A549 (cell line): Measurements from ENCODE around the gene RARG. TPM values are rescaled to one million over a fixed set of nuclear protein-coding genes. Genes with fewer than 3 reads are reported as not detected.

Experiments used
- ATAC-seq, 2 experiments: fragments of 200-7000 bp in 1 of 2; fragments of >200 bp in 1 of 2; cut with Nextera tagmentation in 1 of 2; cut with Tn5 transposase in 1 of 2; 3 replicates each; pipeline versions ENCODE4 v1.8.0 to v1.9.1; 2018 to 2020; ENCODE audit warnings: mild to moderate bottlenecking in 1 of 2, moderate library complexity in 1 of 2
- CTCF ChIA-PET: fragments of 300-600 bp; sonication (Branson Sonifier 250); formaldehyde crosslinking; extraction: SDS; loops from one replicate; lab custom pipeline; 2021; ENCODE audit warnings: antibody characterized with exemption, inconsistent platforms; lab: Yijun Ruan, JAX
- POLR2A ChIA-PET: fragments of 350-600 bp; formaldehyde crosslinking; extraction: SDS; loops from one replicate; lab custom pipeline; 2021; ENCODE audit warnings: antibody characterized with exemption, inconsistent platforms; lab: Yijun Ruan, JAX
- DNase-seq, 2 experiments: peaks; one replicate each; pipeline versions ENCODE4 v3.0.0 to v3.0.0-alpha.2; 2011 to 2016; ENCODE audit warnings: low read depth in 1 of 2, low spot score in 1 of 2
- FAIRE-seq: peaks from 2 replicates; lab custom pipeline; 2011; peaks lifted over from hg19 to GRCh38; lab: Jason Lieb, UNC
- H3K27ac ChIP-seq, 2 experiments: fragments of >200 bp; sonication (Bioruptor Twin); formaldehyde crosslinking; 3 replicates each; pipeline ENCODE4 v1.5.1; 2016 to 2017
- H3K4me1 ChIP-seq: fragments of >200 bp; sonication (Bioruptor Twin); formaldehyde crosslinking; 3 replicates; pipeline ENCODE4 v1.6.1; 2016
- H3K4me2 ChIP-seq: fragments of >200 bp; sonication (Bioruptor Twin); formaldehyde crosslinking; 3 replicates; pipeline ENCODE4 v1.6.1; 2016
- H3K4me3 ChIP-seq: fragments of >200 bp; sonication (Bioruptor Twin); formaldehyde crosslinking; 3 replicates; pipeline ENCODE4 v1.5.1; 2016
- H3K9me3 ChIP-seq: fragments of >200 bp; sonication (Bioruptor Twin); formaldehyde crosslinking; 3 replicates; pipeline ENCODE4 v1.6.1; 2016
- BHLHE40 ChIP-seq: IDR thresholded peaks from 2 replicates; pipeline ENCODE4 v1.6.1; 2012; ENCODE audit warnings: low read depth, low read length, inconsistent platforms
- CBX2 ChIP-seq: fragments of 200-600 bp; sonication (generic); IDR thresholded peaks from 2 replicates; pipeline ENCODE4 v1.6.1; 2016; ENCODE audit warnings: low read depth, mild to moderate bottlenecking, borderline replicate concordance
- CBX8 ChIP-seq: fragments of 200-600 bp; sonication (generic); IDR thresholded peaks from 2 replicates; pipeline ENCODE4 v1.6.1; 2016
- CHD2 ChIP-seq: fragments of 150-350 bp; IDR thresholded peaks from 2 replicates; pipeline ENCODE4 v1.6.1; 2014; ENCODE audit warnings: low read length; ENCODE audit not compliant: partially characterized antibody
- CTCF ChIP-seq: fragments of >200 bp; sonication (Bioruptor Twin); formaldehyde crosslinking; IDR thresholded peaks from 3 replicates; pipeline ENCODE4 v1.5.1; 2016
- ELK1 ChIP-seq: fragments of 150-350 bp; IDR thresholded peaks from 2 replicates; pipeline ENCODE4 v1.6.1; 2014; ENCODE audit warnings: low read depth, mild to moderate bottlenecking, low read length
- EP300 ChIP-seq, 2 experiments: fragments of >200 bp; sonication (Bioruptor Twin); formaldehyde crosslinking; IDR thresholded peaks; 2 replicates in 1 of 2; 3 replicates in 1 of 2; pipeline ENCODE4 v1.6.1; 2016 to 2017
- HES2 ChIP-seq: fragments of >200 bp; sonication (Bioruptor Twin); formaldehyde crosslinking; IDR thresholded peaks from 2 replicates; pipeline ENCODE4 v1.6.1; 2016
- JUNB ChIP-seq: fragments of >200 bp; sonication (Bioruptor Twin); formaldehyde crosslinking; IDR thresholded peaks from 2 replicates; pipeline ENCODE4 v1.6.1; 2016
- NR3C1 ChIP-seq: fragments of >200 bp; sonication (Bioruptor Twin); formaldehyde crosslinking; IDR thresholded peaks from 3 replicates; pipeline ENCODE4 v1.6.1; 2017
- POLR2AphosphoS2 ChIP-seq: conservative IDR thresholded peaks from 2 replicates; pipeline ENCODE4 v1.6.1; 2012; ENCODE audit warnings: low read length, improper control_type of control experiment, inconsistent platforms
- RARB ChIP-seq: fragments of 250-450 bp; sonication (Bioruptor Pico); IDR thresholded peaks from 2 replicates; pipeline ENCODE4 v1.8.0; 2021; ENCODE audit warnings: mild to moderate bottlenecking, moderate library complexity
- REST ChIP-seq: fragments of 200-600 bp; sonication (generic); IDR thresholded peaks from 2 replicates; pipeline ENCODE4 v1.6.1; 2016; ENCODE audit warnings: antibody characterized with exemption, mild to moderate bottlenecking, moderate library complexity
- RFX5 ChIP-seq: fragments of 450-650 bp; IDR thresholded peaks from 2 replicates; pipeline ENCODE4 v1.7.1; 2014; ENCODE audit warnings: antibody characterized with exemption, mild to moderate bottlenecking, moderate library complexity
- SREBF2 ChIP-seq: fragments of 450-650 bp; IDR thresholded peaks from 2 replicates; pipeline ENCODE4 v1.6.1; 2014; ENCODE audit warnings: mild to moderate bottlenecking, moderate library complexity
- ZSCAN20 ChIP-seq: fragments of 250-450 bp; sonication (Bioruptor Pico); IDR thresholded peaks from 2 replicates; pipeline ENCODE4 v1.8.0; 2022; ENCODE audit warnings: mild to moderate bottlenecking, moderate library complexity
- WGBS: methylation state at CpG from one replicate; pipeline ENCODE4 v1.1.6; 2017; ENCODE audit errors: missing lambda C conversion rate; 5-methylcytosine and 5-hydroxymethylcytosine counted together
- polyA plus RNA-seq, 4 experiments: library from polyadenylated mRNA; depleted of rRNA in 3 of 4; stranded (reverse); fragments of >200 nt; fragmentation: RNase III in 1 of 4; extraction: RNeasy Plus Mini Kit Qiagen cat#74134 plus additional on column Dnase treatment in 1 of 4; gene quantifications; 2 replicates in 3 of 4; 3 replicates in 1 of 4; pipeline ENCODE4 v1.2.3, GENCODE V29; 2011 to 2017
- TF ChIP-seq, protein P1 (sequence below): IDR thresholded peaks from 2 replicates; pipeline ENCODE4 v1.6.1; 2012
- TF ChIP-seq, protein P2 (sequence below): IDR thresholded peaks from 2 replicates; pipeline ENCODE4 v1.6.1; 2012

The RARG gene
- polyA plus RNA-seq, 2 of the 4 experiments (the other 2 are of a cell fraction): 15.6 to 17.2 TPM

- TF ChIP-seq ELK1: no peak
Observed at GRCh38 chr12:53197011-53197640, 34.9 kb downstream of the RARG start (continued).

DNA sequence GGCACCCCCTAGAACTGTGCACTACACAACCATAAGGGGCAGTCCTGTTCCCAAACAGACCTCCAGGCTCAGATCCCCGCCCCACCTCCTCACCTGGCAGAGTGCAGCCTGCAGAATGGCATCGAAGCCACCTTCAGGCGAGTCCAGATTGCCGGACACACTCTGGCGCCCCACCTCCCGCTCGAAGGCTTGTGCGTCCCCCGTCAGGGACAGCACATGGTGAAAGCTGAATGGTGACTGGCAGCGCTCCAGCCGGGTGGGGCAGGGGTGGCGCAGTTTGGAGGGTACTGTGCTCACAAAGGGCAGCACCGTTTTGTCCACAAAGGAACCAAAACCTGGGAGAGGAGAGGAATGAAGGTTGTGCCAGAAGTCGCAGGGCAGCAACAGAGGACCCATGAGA lies 35.5 kb downstream of the RARG start:
- WGBS: 87% methylated on average over 14 of the region's 14 CpGs
- Histone ChIP-seq H3K27ac (no peak overlapping the region), H3K9me3 (no peaks in the 10 kb centered on the region), H3K4me2 (no peak overlapping the region), H3K4me3 (no peak overlapping the region), H3K4me1 (peaks cover 26% of the 10 kb centered on the region)
- TF ChIP-seq SREBF2: no peak
- no peak for TF ChIP-seq ZSCAN20 (CRISPR knock-in tag)
- no peak for TF ChIP-seq CTCF
- TF ChIP-seq, protein P1, sequence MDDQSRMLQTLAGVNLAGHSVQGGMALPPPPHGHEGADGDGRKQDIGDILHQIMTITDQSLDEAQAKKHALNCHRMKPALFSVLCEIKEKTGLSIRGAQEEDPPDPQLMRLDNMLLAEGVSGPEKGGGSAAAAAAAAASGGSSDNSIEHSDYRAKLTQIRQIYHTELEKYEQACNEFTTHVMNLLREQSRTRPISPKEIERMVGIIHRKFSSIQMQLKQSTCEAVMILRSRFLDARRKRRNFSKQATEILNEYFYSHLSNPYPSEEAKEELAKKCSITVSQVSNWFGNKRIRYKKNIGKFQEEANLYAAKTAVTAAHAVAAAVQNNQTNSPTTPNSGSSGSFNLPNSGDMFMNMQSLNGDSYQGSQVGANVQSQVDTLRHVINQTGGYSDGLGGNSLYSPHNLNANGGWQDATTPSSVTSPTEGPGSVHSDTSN: no peak
- no peak for TF ChIP-seq REST
- TF ChIP-seq HES2: no peak
- no peak for TF ChIP-seq POLR2AphosphoS2
- TF ChIP-seq RFX5: no peak
- no peak for TF ChIP-seq CBX2
- no peak for FAIRE-seq
- CTCF ChIA-PET: interaction anchor here (1.4 to 36.2 kb wide), 10 partner anchors 15 to 141 kb away, joined by 3 to 1046 read pairs (median 75); partner anchors contain the start of genes CSAD, ITGB7, MYG1 and PFDN5
- POLR2A ChIA-PET: interaction anchor here (2.8 kb wide), 1 partner anchor 16 kb away, joined by 13 read pairs; the partner anchor contains the start of genes CSAD and ZNF740
- DNase-seq: no peak
- ATAC-seq: no peak

DNA sequence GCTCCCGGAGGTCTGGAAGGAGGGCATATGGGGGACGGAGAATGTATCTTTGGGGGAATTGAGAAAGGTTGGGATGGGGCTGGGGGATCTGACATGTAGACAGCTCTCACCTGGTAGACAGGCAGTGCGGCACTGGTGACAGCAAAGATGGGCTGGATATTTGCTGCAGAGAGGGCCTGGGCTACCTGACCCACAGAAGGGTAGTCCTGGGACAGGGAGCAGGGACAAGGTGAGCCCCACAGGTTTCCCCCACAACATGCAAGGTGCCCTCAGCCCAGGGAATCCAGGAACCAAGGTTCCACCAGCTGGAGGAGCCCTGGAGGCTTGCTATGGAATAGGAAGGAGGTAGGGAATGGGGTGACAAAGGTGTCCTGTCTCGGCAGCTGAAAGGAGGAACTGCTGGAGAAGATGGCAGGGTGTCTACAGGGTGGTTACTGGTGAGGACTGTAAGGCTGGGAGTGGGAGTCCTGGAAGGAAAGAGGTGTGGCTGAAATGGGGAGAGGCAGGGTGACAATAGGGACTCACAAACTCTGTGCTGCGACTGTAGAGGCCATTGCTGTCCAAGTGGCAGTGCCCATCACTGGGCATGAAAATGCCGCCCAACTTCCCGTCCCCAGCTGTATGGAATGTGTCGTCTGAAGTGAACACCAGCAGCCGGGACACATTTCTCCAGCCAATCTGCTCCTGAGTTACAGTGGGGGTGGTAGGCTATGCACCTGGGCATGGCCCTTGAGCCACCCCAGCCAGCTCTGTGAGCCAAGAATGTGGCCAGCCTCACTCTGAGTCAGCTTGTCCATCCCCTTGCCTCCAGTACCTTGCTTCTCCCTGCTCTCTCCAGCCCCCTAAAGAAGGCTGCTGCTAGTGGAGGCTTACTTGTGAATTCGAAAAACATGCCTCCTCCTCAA lies 36.2 kb downstream of the RARG start:
- POLR2A ChIA-PET: interaction anchor here (0.6 to 2.0 kb wide), 5 partner anchors 15 to 130 kb away, joined by 3 to 9 read pairs (median 4); partner anchors contain the start of genes CSAD, SPRYD3 and ZNF740
- H3K9me3 ChIP-seq: no peaks in the 10 kb centered on the region
- no peak overlapping the region for H3K4me3 ChIP-seq
- CTCF ChIA-PET: interaction anchor here (0.7 to 36.2 kb wide), 11 partner anchors 15 to 148 kb away, joined by 3 to 1046 read pairs (median 9); partner anchors contain the start of genes CSAD, ITGB7, MYG1 and PFDN5
- ATAC-seq: no peak
- TF ChIP-seq ZSCAN20 (CRISPR knock-in tag) (no peak), SREBF2 (no peak), BHLHE40 (no peak), RARB (CRISPR knock-in tag) (no peak), NR3C1 (no peak), CHD2 (no peak), CBX8 (no peak), EP300 (IDR thresholded peaks at IDR 0.05) (no peak), HES2 (no peak), JUNB (no peak)
- TF ChIP-seq, protein P2, sequence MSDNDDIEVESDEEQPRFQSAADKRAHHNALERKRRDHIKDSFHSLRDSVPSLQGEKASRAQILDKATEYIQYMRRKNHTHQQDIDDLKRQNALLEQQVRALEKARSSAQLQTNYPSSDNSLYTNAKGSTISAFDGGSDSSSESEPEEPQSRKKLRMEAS: no peak
- no peak for DNase-seq
- 89% methylated on average over 10 of the region's 10 CpGs for WGBS
- peaks cover 26% of the 10 kb centered on the region for H3K4me1 ChIP-seq
- no peak for FAIRE-seq
- H3K27ac ChIP-seq: no peak overlapping the region
- H3K4me2 ChIP-seq: no peak overlapping the region
